ENCODE data around the gene RASIP1.
"Not testable (repeated sequence)": the region's sequence is repeated elsewhere in the genome, so short reads cannot be mapped to it uniquely, and the experiment has no call there.

RASIP1 gene, protein sequence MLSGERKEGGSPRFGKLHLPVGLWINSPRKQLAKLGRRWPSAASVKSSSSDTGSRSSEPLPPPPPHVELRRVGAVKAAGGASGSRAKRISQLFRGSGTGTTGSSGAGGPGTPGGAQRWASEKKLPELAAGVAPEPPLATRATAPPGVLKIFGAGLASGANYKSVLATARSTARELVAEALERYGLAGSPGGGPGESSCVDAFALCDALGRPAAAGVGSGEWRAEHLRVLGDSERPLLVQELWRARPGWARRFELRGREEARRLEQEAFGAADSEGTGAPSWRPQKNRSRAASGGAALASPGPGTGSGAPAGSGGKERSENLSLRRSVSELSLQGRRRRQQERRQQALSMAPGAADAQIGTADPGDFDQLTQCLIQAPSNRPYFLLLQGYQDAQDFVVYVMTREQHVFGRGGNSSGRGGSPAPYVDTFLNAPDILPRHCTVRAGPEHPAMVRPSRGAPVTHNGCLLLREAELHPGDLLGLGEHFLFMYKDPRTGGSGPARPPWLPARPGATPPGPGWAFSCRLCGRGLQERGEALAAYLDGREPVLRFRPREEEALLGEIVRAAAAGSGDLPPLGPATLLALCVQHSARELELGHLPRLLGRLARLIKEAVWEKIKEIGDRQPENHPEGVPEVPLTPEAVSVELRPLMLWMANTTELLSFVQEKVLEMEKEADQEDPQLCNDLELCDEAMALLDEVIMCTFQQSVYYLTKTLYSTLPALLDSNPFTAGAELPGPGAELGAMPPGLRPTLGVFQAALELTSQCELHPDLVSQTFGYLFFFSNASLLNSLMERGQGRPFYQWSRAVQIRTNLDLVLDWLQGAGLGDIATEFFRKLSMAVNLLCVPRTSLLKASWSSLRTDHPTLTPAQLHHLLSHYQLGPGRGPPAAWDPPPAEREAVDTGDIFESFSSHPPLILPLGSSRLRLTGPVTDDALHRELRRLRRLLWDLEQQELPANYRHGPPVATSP

DNA sequence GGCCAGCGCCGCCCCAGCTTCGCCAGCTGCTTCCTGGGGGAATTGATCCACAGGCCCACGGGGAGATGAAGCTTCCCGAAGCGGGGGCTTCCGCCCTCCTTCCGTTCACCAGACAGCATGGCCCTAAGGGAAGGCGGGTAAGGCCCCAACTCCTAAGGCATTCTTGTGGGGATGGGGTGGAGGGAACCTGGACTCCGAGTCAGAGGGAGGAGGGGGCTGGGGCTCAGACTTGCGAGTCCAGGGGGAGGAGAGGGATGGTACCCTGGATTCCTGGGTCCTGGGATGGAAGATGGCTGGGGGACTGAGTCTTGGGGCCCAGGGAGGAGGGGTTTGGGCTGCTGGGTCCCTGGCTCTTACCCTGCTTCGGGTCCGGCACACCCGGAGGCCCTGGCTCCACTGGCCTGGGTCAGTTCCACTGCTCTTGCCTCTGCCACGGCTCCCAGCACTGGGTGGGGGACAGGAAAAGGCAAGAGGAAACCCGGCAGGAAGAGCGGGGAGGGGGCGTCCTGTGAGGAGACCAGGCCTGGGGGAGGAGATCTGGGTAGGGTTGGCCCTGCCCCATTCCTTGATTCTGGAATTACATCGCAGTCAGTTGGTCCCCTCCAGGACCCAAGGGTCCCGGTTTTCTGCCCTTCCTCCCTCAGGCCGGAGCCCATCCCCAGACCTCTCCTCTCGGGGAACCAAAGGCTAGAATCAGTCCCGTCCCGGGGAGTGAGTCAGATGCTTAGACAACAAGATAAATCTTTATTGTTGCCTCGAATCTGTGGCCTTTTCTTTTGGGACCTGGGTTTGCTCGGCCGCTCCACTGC is at the start of gene RASIP1:
Gene RASIP1, minus strand, starts transcription at position 447 of the 809 bp plus-strand sequence. Its CDS starts 328 bp downstream, at position 119.
- no peak for DNase-seq (ENCODE audit: low spot score)

DNA sequence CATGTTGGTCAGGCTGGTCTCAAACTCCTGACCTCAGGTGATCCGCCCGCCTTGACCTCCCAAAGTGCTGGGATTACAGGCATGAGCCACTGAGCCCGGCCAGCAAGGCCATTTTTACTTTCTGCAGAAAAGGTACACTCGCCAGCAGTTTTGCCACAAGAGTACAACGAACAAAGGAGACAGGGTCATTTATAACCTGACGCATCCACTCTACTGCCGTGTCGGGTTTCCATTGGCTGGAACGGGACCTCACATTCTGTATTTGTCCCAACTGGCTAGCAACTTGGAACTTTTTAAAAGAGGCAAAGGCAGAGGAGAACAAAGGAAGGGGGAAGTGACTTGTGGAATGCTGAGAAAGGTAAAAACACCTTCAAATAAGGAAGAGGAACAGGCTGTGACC is 46.9 kb upstream of the RASIP1 start:
- DNase-seq (ENCODE audit: low spot score): not testable (repeated sequence)

DNA sequence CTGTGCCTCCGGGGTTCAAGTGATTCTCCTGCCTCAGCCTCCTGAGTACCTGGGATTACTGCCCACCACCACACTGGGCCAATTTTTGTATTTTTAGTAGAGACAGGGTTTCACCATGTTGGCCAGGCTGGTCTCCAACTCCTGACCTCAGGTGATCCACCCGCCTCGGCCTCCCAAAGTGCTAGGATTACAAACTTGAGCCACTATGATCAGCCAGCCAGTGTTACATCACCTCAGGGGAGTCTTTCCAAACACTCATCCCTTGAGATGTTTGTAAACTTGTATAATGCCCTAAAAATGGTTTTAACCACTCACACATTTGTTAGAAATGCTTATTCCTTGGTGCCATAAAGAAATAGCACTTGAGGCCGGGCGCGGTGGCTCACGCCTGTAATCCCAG is 46.0 kb upstream of the RASIP1 start:
- DNase-seq (ENCODE audit: low spot score): not testable (repeated sequence)

DNA sequence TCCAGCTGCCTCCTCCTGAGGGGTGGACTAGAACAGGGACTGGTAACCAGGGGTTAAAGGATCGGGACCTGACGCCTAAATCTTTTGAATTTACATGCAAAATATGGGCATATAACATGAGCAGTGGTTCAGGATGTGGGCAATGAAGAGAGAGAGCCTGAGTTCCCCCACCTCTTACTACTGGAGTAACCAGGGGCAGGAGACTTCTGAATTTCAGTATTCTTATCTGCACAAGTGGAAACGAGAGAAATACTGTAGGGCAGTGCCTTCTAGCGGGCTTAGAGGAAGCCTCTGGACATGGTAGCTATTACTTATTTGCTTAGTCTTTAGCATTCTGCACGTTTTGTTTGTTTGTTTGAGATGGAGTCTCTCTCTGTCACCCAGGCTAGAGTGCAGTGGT is 44.1 kb upstream of the RASIP1 start:
- no peak for DNase-seq (ENCODE audit: low spot score)

DNA sequence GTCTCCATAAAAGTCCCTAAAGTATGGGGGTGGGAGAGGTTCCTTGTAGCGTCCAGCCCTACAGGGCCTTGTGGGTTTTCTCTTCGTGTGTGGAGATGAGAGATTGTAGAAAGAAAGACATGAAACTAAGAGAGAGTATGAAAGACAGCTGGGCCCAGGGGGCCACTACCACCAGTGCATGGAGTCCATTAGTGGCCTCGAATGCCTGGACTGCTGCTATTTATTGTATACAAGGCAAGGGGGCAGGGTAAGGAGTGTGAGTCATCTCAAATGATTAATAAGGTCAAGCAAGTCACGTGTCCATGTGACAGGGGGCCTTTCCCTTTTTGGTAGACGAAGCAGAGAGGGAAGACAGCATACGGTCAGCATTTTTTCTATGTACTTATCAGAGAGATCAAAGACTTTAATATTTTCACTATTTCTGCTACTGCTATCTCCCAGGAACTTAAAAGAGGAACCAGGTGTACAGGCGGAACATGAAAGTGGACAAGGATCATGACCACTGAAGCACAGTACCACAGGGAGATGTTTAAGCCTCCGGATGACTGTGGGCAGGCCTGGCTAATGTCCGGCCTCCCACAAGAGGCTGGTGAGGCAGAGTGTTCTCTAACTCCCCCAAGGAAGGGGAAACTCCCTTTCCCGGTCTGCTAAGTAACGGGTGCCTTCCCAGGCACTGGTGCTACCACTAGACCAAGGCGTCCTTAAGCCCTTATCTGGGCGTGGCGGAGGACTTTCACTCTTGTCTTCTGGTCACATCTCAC is 40.4 kb upstream of the RASIP1 start:
- no peak for DNase-seq (ENCODE audit: low spot score)

DNA sequence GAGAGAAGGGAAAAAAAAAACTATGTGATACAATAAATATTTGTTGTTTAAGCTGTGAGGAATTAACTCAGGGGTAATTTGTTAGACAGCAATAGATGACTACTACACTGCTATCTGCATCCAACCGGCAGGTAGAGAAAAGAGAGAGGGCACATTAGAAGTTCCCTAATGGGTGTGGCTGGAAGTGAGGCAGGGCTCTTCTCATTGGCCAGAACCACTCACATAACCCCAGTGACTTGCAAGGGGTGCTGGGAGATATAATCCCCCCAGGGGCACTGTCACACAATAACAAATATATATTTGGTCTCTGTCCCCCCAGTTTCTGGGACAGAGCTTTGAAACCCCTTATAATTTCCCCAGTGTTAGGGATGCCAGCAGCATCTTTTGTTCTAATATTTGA is 39.2 kb upstream of the RASIP1 start:
- DNase-seq (ENCODE audit: low spot score): no peak

DNA sequence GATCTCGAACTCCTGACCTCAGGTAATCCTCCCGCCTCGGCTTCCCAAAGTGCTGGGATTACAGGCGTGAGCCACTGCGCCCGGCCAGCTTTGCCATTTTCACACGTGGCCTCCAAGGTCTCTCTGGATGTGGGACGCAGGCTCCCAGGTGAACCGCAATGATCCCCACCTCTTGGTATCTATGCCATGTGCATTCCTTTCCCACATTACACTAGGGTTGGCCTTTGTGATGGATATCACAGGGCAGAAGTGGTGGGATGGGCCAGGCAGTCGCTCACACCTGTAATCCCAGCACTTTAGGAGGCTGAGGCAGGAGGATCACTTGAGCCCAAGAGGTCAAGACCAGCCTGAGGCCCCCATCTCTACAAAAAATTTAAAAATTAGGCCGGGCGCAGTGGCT is 37.3 kb upstream of the RASIP1 start:
- no peak for DNase-seq (ENCODE audit: low spot score)

DNA sequence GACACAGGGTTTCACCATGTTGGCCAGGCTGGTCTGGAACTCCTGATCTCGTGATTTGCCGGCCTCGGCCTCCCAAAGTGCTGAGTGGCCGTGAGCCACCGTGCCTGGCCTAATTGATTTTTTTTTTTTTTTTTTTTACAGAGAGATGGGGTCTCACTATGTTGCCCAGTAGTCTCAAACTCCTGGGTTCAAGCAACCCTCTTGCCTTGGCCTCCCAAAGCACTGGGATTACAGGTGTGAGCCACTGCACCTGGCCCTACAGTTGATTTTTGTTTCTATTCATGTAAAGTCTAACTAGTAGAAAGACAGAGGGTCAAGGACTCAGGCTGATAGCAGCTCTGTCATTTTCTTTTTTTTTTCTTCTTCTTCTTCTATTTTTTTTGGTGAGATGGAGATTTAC is 36.7 kb upstream of the RASIP1 start:
- DNase-seq (ENCODE audit: low spot score): no peak

DNA sequence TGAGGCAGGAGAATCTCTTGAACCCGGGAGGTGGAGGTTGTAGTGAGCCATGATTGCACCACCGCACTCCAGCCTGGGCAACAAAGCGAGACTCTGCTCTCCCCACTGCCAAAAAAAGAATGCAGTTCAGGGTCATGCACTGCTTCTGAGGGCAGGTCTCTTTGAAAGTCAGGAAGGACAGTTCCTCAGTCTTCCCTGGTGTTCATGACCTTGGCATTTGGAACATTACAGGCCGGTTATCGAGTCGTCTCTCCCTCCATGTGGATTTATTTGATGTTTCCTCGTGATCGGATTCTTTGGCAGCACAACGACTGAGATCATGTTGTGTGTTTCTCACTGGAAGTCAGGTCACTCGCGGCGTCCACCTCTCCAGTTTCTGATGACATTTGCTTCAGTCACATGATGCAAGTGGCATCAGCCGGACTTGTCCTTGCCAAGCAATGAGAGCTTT is 32.1 kb upstream of the RASIP1 start:
- DNase-seq (ENCODE audit: low spot score): no peak

DNA sequence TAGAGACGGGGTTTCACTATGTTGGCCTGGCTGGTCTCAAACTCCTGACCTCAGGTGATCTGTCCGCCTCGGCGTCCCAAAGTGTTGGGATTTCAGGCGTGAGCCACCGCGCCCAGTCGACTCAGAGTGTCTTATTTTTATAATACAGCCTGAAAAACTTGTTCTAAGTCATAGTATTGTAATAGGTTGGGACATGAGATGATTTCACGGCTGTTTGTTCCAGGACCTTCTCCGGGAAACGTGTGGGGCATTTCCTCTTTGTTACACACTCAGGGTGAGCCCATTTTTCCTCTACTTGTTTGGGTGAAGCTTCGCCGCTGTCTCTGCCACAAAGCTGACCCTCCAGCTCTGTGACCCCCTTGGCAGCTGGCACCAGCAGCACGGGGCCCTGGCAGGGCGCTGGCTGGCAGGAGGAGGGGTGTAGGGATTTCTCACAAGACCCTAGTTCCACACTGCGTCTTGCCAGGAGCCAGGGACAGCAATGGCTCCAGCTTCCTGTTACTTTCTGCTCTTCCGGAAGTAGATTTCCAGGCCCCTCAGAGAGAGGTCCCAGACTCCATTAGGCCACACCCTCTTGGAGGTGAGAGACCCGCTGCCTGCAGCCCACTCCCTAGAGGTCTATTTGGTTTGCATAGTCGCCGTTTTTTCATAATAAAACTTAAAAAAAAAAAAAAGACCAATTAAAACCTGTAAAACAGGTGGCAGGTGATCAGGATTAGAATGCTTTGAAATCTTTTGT is 30.5 kb upstream of the RASIP1 start:
- no peak for DNase-seq (ENCODE audit: low spot score)

DNA sequence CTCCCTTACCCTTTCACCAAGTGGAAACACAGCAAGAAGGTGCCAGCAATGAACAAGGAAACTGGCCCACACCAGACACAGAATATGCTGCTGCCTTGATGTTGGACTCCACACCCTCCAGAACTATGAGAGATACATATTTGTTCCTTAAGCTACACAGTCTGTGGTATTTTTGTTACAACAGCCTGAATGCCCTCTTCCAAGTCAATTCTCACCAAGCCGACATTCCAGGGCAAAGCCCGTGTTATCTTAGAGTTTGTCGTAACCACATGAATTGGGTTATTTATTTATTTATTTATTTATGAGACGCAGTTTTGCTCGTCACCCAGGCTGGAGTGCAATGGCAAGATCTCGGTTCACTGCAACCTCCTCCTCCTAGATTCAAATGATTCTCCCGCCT is 29.9 kb upstream of the RASIP1 start:
- DNase-seq (ENCODE audit: low spot score): peak; percentile 77

DNA sequence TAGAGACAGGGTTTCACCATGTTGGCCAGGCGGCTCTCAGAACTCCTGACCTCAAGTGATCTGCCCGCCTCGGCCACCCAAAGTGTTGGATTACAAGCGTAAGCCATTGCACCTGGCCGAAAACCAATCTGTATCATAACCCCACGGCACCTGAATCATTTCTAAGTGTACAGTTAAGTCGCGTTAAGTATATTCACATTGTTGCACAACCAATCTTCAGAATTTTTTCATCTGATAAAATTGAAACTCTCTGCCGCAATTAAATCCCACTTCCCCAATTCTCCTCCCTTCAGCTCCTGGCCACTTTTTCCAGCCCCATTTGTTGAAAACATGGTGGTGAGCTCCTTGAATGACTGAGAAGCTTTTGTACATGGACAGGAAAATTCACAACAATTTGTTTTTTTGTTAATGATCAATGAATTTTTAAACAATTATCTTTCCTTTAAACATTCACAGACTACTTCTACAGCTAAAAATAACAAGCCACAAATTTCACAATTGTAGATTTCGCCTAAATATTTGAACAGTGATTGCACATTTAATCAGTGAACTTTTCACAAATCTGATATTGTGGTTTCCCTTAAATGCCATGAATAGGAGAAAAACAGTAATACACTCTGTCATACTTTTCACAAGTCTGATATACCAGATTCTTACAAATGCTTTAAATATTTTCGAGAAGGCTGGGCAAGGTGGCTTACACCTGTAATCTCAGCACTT is 28.7 kb upstream of the RASIP1 start:
- no peak for DNase-seq (ENCODE audit: low spot score)

DNA sequence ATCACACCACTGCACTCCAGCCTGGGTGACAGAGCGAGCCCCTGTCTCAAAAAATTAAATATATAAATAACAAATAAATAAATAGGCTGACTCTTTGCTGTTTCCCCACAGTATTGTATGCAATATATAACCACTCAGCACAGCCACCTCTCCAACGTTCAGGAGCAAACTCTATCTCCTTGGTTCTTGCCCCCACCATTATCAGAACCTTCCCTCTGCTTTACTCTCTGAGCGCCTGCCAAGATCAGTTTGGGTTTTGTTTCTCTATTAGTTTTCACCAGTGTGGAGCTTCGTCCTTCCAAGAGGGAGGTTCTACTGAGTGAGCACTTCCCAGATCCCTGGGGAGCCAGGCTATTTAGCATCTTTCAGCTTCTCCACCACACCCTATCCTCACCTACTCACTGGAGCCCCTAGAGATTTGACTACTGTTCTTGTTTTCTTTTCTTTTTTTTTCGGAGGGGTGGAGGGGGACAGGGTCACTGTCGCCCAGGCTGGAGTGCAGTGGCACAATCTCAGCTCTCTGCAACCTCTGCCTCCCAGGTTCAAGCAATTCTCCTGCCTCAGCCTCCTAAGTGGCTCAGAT is 27.9 kb upstream of the RASIP1 start:
- DNase-seq (ENCODE audit: low spot score): not testable (repeated sequence)

DNA sequence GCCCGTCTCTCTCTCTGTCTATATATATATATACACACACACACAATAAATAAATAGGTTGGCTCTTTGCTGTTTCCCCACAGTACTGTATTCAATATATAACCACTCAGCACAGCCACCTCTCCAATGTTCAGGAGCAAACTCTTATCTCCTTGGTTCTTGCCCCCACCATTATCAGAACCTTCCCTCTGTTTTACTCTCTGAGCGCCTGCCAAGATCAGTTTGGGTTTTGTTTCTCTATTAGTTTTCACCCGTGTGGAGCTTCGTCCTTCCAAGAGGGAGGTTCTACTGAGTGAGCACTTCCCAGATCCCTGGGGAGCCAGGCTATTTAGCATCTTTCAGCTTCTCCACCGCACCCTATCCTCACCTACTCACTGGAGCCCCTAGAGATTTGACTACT is 25.4 kb upstream of the RASIP1 start:
- DNase-seq (ENCODE audit: low spot score): not testable (repeated sequence)

DNA sequence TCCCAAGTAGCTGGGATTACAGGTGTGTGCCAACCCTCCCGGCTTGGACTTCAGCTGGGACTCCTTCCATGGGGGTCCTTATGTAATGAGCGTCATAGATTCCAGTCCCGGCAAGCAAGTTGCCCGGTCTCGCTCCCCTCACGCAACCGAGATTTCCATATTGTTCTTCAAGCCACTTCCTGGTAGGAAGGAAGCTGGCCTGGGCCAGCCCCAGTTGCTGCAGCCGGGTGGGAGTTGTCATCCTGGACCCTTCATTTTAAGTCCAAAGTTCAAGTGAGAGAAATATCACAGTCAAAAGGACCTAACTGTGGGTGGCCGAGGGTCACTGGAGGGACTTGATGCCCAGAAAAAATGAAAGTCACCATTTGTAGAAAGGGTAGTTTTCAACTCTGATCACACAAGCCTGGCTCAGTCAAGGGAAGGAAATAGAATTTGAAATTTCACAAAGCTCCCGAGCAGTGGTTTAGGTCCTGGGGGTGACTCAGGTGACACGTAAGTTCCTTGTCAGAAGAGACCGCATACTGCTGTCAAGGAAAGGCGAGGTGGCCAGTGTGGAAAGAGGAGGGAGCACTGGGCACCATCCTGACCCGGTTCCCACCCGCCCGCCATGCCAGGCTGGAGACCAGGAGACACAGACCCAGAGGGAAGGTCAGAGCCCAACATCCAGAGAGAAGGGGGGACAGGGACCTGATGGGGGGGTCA is 20.2 kb upstream of the RASIP1 start:
- no peak for DNase-seq (ENCODE audit: low spot score)

DNA sequence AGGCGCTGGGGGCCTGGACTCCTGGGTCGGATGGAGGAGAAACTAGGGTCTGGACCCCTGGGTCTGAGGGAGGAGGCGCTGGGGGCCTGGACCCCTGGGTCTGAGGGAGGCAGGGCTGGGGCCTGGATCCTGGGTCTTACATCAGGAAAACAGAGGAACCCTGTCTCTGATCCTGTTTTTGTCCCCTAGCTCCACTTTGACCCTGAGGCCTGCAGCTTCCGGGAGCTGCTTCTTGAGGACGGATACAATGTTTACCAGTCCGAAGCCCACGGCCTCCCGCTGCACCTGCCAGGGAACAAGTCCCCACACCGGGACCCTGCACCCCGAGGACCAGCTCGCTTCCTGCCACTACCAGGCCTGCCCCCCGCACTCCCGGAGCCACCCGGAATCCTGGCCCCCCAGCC is 17.3 kb upstream of the RASIP1 start:
- no peak for DNase-seq (ENCODE audit: low spot score)

DNA sequence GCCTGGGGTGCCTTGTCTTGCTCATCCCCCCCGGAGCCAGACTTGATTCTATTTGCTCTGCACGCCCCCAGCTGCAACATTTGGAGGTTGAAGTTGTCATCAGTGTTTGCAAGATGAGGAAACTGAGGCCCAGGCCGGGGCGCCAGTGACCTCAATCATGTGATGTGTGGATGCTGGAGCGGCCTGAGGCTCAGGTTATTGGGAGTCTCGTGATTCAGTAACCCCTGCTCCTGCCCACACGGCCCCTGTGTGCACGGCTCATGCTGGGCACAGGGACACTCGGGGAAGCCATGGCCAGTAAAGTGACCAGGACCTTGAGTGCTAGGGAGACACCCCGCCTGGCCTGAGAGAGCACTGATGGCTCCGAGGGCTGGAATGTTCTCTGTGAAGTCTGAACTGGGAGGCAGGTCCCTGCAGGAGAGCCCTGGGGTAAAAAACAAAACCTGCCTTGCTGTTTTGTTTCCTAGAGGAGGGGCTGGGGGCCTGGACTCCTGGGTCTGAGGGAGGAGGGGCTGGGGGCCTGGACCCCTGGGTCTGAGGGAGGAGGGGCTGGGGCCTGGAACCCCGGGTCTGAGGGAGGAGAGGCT is 16.8 kb upstream of the RASIP1 start:
- DNase-seq (ENCODE audit: low spot score): no peak

DNA sequence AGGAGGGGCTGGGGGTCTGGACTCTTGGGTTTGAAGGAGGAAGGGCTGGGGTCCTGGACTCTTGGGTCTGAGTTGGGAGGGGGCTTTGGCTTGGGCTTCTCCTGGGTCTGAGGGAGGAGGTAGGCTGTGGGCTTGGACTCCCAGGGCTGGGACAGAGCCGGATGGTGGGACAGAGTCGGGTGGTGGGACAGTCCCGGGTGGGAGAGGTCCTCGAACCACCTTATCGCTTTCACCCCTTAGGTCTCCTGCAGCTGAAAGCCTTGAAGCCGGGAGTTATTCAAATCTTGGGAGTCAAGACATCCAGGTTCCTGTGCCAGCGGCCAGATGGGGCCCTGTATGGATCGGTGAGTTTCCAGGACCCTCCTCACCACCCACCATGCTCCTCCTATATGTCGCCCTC is 16.3 kb upstream of the RASIP1 start:
- no peak for DNase-seq (ENCODE audit: low spot score)

DNA sequence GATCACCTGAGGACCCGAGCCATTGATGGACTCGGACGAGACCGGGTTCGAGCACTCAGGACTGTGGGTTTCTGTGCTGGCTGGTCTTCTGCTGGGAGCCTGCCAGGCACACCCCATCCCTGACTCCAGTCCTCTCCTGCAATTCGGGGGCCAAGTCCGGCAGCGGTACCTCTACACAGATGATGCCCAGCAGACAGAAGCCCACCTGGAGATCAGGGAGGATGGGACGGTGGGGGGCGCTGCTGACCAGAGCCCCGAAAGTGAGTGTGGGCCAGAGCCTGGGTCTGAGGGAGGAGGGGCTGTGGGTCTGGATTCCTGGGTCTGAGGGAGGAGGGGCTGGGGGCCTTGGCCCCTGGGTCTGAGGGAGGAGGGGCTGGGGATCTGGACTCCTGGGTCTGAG is 15.8 kb upstream of the RASIP1 start:
- DNase-seq (ENCODE audit: low spot score): no peak

Data from LoVo (cell line).